Endometrium (tissue), 2 donors: Measurements from ENCODE around the gene CAMK1D.
A peak's percentile ranks its signal among the peaks of the same experiment; 100 is the strongest.

Experiments used
- FAIRE-seq: peaks from 2 replicates; lab custom pipeline; 2012; peaks lifted over from hg19 to GRCh38; lab: Jason Lieb, UNC
- donor health status: control.
- donor health status: control.

CAMK1D gene

DNA sequence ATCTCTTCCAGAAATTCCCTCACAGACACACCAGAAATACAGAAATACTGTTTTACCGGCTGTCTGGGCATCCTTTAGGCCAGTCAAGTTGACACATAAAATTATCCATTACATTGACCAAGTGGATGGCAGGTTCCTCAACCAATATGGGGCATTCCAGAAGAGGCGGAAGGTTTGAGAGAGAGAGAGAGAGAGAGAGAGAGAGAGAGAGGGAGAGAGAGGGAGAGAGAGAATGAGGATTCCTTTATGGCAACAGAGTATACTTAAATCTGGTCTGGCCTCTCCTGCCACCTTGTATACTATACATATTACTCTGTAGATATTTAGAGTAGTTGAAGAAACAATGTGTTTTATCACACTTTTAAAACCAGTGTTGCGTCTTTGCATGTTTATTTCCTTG is 214.1 kb downstream of the CAMK1D start:
- FAIRE-seq = no peak

DNA sequence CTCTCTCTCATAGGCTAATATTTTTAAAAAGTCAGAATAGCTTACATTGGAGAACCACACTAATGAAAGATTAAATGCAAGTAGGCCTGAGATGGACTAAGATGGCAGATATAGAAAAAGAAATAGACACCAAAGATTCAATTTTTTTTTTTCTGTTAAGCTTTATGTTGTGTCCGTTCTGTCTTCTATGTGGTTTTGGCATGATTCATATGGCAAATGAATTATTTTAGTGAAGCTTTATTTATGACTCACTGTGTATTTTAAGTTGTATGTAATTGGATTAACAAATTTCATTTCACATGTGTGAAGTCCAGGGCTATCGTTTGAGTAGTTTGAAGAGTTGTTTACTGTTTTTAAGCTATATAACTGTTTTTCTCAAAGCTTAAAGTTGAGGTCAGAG is 214.8 kb downstream of the CAMK1D start:
- no peak for FAIRE-seq

DNA sequence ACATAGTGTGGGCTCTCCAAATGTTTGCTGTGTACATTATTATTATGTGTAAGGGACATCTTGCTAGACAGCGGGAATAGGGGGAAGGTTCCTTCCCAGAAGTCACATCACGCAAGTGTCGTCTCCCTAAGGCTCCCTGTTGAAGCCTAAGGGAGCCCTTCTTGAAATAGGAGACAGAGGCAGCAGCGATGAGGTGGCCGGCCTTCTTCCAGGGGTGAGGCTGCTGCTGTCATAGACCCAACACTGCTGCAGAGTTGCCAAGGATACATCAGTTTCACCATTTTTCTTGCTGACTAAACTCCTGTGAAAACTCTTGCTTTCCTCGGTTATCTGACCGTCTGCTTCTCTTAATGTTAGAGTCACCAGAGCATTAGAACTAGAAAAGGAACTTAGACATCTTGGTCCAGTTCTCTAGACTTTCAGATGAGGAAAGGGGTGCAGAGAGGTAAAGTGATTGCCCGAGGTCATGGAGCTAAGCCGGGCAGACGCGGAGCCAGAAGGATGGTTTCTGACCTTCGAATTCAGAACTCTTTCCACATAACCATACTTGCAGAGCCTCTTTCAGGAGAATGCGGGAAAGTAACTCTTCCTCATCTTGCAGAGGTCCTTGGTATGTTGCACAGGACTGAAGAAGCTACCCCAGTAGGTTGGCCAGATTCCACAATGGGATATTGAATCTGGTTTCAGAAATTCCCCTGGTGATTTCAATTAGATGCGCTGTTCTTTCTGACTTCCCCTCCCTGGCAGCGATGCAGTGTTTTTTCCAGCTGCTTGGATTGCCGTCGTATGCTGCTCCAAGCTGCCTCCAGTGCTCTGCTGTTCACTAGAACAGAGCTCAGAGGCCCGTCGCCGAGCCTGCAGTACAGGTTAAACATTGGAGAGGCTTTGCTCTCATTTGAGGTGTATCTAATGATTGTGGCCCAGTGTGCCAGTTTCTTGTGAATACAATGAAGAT is 217.1 kb downstream of the CAMK1D start:
- FAIRE-seq = no peak

DNA sequence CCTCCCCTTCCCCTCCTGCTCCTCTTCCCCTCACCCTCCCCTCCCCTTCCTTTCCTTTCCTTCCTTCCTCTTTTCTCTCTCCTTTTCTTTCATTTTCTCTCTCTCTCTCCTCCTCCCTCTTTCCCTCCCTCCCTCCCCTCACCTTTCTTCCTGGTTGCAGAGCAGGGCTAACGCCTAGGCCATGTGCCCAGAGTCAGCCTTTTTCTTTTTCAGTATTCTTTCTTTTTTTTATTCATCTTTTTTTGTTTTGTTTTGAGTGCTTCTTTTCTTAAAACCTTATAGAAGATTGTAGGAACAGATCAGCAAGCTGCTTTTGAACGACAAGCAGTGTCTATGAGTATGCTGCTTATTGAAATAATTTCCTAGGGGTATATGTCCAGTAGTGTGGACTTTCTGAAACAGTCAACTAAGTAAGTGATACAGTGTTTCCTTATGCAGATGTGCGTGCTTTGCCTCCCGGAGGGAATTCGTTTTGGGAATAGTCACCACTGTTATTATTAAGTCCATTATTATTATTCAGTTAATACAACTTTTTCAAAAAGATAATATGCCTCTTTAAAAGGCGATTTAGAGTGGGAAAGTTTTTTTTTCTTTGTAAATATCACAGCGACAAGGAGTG is 219.2 kb downstream of the CAMK1D start:
- FAIRE-seq = no peak

GRCh38 chr10:12572281-12572680 is 222.9 kb downstream of the CAMK1D start:
- FAIRE-seq = no peak

- no peak for FAIRE-seq
Observed at GRCh38 chr10:12577610-12578009, 228.3 kb downstream of the CAMK1D start.

DNA sequence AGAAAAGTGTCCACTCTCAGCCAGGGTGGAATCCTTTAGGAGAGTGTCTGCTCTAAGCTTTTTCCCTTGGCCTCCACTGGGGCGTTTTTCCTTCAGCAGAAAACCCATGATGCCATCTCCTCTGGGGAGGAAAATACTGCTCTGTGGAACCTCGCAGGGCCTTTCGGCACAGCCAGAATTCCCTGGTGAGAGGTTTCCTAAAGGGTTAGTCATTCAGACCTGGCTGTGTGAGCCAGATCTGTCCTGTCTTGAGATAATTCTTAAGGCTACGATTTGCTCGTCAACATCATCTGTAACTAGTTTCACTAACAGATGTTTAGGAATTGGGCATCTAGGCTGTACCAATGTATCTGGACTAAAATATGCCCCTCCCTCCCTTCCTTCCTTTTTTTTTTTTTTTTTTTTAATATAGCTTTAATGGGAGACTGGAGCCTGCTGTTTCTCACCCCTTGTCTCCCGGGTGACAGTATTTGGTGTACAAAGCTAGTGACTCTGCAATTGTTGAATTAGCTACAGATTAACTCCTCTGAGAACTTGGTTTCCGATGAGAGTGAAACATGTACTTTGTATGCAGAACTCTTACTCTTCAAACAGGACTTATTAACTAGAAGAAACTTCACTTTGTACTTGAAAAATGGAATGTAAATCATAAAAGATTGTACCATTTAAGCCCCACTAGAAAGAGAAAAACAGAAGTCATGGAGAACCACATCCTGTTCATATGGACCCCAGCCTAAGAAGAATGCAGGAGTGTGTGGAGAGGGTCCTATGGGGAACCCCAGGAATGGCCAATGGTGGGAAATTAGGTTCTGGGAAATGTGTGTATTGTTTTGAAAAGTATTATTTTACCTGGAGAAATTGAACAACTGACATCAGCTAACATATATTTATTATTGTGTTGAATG is 230.9 kb downstream of the CAMK1D start:
- no peak for FAIRE-seq

DNA sequence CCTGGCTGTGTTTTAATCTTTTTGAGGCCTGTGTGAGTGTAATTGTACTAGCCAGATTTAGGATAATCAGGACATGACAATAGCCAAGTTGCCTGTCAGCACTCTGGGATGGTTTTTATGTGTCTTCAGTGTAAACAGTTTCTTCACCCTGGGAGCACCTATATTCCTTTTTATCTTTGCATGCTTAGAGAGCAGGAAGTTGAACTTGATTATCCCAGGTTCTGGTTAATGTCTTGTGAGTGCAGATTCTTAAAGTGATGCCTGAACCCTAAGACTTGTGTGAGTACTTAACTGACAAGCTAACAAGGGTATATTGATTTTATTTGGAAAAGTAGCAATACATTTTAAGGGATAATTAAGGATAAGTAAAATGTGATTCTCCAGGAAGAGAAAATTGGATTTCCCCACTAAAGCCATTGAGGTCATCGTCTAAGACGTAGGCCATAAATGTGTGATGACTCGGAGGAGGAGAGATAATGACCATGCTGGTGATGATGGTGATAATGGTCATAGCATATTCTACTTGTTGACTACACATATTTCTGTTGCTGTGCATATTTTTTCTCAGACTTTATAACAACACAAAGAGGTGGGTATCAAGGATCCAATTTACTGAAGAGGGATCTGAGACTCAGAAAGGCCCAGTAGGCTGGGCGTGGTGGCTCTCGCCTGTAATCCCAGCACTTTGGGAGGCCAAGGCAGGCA is 234.7 kb downstream of the CAMK1D start:
- no peak for FAIRE-seq

DNA sequence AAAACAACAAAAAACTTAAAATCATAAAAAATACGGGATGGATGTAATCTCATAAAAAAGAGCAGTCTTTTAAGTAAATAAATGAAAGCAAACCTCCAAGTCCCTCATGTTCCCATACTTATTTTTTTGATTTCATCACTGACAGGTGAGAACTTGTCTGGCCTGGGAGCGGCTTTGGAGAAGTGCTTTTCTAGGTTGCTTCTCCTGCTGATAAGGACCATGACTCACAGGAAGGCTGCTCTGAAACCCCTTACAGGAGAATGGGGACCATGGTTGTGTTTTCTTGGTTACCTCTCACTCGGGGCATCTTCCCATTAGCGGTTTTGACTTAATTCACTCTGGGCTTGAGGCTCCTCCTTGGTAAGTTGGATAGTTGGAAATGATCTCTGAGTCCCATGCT is 237.4 kb downstream of the CAMK1D start:
- FAIRE-seq = no peak

DNA sequence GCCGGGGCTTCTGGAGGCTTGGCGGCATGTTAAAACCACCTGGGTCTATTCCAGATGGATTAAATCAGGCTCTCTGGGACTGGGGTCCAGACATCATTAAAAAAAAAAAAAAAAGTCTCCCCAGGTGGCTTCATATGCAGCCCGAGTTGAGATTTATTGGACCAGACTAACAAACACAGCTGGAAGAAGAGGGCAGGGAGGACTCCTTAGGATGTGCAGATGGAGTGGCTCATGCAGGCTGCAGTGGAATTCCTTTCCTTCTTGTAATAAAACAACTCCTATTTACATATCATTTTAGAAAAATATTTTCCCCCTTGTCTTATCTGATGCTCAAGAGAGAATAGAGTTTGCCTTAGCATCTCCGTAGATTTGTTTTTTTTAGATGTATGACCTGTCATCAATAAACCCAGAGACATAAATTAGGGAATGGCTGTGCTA is 238.1 kb downstream of the CAMK1D start:
- peak; percentile 78 for FAIRE-seq

DNA sequence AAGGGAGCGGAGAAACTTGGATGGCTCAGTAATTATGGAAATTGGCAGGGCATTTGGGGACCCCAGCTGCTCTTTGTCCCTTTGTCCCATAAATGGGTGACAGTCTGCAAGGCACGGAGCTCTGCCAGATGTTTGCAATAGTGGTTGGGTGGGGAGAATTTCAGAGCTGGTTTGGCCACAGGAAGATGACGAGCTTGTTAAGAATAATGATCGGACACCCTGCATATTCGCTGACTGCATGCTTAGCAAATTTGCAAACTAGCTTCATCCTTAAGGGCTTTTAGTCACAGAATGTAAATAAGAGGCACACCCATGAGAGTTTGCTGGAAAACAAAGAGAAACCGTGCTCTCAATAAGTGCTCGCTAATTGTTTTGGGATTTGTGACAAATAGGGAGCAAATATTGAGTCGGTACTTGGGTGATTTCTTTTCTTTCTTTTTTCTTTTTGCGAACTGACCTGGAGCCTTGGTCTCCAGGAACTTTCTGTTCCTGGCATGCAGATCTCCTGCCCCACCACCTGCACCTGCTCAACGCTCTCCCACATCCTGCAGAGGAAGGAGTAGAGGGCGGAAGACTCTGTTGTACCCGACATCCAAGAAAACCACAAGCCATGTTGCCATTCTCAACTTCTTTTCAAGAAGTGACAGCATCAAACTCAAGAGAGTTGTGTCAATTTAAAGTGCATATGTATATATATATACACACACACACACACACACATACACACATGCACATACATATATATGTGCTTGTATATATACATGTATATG is 238.9 kb downstream of the CAMK1D start:
- peak; percentile 4 for FAIRE-seq

- FAIRE-seq = no peak
Observed at GRCh38 chr10:12589291-12589690, 239.9 kb downstream of the CAMK1D start.

- FAIRE-seq = no peak
Observed at GRCh38 chr10:12589791-12590190, 240.4 kb downstream of the CAMK1D start.

DNA sequence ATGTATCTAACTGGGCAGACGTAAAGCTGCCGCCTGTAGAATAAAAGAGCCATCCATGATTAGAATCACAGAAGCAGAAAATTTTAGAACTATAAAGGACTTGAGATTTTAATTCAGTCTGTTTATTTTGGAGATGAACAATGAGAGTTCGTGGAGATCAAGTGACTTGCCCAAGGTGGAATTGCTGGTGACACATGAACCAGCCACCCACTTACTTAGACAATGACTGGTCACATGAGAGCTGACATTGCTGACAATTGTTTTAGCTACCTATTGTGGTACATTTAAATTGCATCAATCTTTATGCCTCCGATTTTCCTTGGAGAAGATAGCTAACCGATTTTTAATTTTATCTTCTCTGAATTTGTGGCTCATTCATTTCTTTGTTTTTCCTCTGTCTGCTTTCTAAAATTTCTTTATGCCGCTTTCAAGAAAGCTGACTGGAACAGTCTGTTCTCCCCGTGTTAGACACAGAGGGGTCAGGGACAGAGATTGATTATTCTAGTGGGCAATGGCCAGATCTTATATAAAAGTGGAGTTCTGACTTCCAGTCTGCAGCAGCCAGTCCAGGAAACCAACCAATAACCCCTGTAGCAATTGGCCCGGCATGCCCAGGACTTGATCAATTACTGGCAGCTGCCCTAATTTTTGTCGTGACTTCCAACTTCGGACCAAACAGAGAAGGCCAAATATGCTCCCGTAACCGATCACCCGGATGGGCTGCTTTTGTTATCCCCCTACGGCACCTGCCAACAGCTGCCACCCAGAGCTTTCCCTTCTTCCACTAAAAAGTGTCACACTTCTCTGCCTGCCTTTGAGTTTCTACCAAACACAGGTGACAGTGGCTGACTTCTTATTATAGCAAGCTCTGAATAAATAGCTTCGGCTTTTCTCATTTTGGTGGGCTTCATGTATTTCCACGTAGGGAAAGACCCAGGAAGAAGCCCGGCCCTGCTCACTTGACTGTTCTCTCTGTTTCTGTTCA is 241.6 kb downstream of the CAMK1D start:
- no peak for FAIRE-seq

GRCh38 chr10:12592967-12593366 is 243.6 kb downstream of the CAMK1D start:
- FAIRE-seq = no peak

DNA sequence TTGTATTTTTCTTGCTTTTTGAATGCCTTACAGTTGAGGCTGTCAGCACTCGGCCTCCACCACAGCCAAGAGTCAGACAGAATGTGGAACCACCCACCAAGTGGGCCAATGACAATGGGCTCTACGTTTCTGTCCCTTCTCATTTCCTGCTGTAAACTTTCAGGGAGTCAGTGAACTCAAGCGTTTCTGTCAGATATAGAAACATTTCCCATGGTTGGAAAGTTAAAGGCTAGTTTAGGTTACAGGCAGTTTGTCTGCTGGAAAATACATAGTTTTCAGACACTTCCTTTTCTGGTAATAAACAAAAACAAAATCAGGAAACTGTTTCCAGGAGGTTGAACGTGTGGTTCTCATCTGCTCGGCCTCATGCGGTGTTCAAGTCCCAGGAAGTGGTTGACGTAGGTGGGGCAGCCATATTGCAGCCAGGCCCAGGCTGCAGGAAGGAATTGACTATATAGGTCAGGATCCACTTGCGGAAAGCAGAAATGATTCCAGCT is 245.1 kb downstream of the CAMK1D start:
- no peak for FAIRE-seq

- no peak for FAIRE-seq
Observed at GRCh38 chr10:12595936-12596576, 246.7 kb downstream of the CAMK1D start.

DNA sequence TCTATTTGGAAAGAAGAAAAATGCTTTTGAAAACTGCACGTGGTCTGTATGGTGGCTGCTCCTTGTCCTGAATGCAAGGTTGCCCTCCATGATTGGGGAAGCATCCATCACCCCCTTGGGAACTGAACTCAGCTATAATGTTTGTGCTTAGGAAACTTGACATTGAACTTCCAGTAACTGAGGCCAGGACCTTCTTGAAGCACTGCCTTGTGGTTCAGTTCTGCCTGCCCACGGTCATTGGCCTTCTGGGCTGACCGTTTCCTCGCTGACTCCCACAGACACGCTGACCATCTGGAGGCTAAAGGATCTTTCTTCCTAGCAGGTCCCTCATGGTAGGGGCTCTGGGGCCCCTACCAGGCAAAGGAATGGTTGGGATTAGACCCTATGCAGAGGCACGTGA is 247.8 kb downstream of the CAMK1D start:
- FAIRE-seq = no peak
